ENCODE measurements around the gene SCAF4.

The SCAF4 gene

DNA sequence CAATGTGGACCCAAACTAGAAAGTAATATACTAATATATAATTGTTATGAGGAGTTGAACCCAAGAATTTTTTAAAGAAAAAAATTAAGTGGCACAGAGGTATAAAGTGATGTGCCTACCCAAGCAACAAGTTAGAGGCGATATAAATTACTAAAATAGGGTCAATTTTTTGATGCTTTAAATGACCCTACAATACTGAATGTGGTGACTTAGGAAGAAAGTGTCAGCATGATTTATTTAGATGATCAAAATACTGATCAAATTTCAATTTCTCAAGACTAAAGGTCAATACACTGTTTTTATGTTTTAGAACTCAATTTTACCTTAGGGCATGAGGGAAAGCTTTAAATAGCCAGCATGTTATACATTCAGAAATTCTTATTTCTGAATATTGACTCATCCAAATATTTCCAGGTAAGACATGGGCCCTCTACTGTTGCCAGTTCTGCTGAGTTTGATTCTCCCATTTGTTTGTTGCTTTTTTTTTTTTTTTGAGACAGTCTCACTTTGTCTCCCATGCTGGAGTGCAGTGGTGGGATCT, 20.1 kb downstream of the SCAF4 start:
- DNase-seq = no peak

DNA sequence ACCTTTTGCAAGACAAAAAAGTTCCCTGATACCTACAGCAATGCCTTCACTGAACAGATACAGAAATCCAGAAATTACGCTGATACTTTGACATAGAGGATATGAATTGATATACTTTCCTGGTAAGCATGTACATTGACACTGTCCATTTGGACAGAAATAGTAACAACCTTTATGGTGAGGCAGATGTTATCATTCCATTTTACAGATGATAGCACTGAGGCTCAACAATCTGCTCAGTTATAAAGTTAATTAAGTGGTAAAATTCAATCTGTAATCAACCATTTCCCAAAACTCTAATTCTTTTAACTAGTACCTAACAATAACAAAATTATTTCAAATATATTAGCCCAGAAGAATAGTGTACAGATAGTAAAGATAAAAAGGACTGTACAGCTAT, 20.6 kb downstream of the SCAF4 start:
- no peak for DNase-seq

DNA sequence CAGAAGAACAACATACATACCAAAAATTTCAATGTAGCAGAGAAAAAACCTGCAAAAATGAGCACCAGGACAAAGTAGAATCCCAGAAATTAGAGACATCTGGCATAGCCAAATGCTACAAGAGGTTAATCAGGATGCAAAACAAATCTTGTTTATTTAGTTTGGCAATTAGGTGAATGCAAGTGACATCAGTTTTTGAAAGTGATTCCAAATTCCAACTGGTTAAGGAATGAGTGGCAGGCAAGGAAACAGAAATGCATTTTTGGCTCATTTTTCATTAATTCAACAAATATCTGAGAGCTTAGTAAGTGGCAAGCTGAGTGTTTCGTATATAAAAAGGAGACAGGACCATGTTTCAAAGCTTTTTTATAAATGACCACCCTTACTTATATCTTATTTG, 21.3 kb downstream of the SCAF4 start:
- no peak for DNase-seq

DNA sequence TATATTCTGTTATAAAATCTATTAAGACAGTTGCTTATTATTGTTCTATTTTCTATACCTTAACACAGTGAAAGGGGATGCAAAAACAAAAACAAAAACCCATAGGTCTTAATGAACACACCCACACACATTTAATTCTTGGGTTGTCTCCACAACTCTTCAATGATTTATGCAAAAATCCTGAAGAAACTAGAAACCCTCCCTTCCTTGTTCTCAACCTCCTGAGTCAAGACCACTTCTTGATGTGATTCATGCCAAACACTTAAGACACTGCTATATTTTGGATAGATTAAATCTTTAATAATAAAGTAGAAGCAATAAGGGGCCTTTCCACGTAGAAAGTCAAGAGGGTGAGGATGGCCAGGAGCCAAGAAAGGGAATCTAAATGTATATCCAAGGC, 23.4 kb downstream of the SCAF4 start:
- no peak for DNase-seq

DNA sequence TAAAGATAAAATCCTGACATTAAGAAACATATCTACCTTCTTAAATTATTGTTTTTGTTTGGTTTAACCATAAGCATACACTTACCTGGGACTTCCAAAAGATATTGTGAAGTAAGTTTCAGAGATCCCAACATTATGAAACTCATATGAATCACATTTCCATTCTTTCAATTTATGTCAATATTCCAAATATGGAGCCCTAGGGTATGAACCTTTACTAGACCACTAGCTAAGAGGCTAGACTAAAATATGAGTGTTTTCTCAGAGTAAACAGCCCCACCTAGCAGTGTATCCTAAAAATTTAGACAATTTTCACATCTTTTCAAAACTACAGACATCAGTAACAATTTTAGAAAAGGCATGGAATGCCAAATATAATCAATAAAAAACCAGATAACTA, 24.4 kb downstream of the SCAF4 start:
- no peak for DNase-seq

DNA sequence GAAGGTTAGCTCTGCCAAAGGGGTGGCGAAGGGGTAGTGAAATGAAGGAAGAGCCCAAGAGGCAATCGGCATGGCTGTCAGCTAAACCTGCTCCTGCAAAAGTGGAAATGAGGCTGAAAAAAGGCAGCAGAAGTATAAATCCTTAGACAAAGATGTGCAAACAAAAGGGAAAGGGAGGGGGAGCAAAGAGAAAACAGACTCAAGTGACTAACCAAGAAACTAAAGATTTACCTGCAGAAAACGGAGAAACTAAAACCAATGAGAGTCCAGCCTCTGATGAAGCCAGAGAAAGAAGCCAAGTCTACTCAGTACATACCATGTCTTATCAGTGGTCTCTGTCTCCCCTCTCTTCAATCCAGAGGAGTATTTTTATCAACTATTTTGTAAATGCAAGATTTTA, 25.4 kb downstream of the SCAF4 start:
- no peak for DNase-seq

DNA sequence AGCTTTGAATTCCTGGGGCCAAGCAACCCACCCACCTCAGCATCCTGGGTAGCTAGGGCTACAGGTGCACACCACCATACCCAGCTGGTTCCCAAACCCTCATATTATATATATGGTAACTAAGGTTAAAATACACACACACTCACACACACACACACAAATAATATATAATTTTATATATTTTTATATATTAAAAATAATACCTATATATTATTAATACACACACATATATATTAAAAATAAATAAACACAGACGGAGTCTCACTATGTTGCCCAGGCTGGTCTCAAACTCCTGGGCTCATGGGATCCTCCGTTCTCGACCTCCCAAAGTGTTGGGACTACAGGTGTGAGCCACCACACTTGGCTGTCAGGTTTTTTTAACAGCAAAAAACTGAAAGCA, 31.9 kb downstream of the SCAF4 start:
- no peak for DNase-seq

DNA sequence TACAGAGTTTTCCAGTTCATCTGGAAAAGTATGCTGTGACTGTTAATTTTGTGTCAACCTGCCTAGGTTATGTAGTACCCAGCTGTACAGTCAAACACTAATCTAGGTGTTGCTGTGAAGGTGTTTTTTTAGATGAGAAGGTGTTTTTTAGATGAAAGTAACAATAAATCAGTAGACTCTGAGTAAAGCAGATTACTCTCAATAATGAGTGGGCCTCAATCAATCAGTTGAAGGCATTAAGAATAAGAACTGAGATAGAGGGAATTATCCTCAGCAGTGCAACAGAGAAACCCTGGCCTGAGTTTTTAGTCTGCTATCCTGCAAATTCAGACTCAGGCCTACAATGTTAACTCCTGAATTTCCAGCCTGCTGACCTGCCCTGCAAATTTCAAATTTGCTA, 33.5 kb downstream of the SCAF4 start:
- DNase-seq = no peak

DNA sequence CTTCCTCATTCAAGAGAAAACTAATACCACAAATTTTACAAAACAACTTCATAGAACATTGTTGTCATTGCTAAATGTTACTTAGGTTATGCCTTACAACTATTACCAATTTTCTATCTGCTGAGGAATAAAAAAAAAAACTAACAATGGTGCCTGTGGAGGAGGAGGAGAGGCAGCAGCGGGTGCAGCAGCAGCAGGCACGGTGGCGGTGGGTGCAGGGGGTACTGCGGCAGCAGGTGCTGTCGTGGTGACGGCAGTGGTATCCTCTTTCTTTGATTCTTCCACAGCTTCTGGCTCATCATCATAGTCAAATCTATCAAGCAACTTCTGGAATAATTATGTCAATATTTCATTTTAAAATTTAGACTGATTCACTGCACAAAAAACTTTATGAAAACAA, 35.5 kb downstream of the SCAF4 start:
- no peak for DNase-seq

DNA sequence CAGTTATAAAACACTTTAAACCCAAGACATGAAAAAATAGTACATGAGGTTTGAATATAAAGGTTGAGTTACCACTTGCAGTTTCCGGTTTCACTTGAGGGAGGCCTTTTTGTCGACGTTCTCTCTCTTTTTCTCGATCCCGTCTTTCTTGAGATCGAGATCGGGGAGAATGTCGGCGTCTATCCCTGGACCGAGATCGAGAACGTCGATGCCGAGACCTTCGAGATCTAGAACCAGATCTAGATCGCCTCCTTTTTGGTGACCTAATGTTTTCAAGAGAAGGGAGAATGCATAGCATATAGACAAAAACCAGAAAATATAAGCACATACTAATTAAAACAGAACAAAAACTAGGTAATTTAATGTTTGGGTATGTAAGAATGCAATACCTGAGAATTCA, 38.7 kb downstream of the SCAF4 start:
- no peak for DNase-seq

DNA sequence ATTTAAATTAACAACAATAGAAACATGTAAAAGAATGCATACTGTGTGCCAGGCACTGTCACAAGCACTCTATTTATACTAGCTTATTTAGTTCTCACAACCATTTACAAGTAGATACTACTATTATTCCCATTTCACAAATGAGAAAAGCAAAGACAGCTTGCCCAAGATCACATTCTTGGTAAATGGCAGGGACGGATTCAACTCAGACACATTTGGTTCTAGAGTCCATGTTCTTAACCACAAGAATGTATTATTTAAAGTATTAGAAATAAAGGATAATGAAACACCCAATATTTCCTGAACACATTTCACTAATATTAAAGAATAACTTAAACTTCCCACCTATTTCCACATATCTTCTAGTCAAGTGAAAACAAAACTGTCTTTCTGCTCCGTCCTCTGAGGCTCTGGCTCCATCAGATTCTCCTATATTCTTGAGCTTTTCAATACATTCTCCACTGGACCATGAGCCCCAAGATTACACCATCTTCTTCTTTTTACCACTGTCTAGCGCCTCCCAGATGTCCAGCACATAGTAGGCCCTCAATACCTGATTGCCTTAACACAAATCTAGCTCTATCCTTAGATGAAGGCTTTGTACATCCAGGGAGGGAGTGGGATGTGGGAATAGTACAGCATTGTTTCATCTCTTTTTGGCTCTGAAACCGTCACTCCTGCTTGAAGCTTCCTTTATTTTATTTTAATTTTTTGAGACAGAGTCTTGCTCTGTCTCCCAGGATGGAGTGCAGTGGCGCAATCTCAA, 43.1 kb downstream of the SCAF4 start:
- DNase-seq = no peak

DNA sequence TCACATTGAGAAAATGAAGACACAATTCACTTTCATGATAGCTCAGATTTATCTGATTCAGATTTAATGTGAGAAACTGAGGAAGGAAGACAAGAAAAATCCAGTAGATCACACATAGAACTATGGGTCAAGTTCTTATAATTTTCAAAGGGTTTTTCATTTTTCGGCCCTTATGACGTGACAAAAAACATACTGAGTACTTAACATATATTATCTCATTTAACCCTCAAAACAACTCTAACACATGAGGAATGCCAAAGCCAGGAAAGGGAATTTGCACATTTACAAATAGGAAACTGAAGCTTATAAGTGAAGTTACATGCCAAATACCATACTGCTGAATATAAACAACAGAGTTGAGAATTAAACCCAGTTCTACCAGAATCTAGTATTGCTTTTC, 44.8 kb downstream of the SCAF4 start:
- no peak for DNase-seq

DNA sequence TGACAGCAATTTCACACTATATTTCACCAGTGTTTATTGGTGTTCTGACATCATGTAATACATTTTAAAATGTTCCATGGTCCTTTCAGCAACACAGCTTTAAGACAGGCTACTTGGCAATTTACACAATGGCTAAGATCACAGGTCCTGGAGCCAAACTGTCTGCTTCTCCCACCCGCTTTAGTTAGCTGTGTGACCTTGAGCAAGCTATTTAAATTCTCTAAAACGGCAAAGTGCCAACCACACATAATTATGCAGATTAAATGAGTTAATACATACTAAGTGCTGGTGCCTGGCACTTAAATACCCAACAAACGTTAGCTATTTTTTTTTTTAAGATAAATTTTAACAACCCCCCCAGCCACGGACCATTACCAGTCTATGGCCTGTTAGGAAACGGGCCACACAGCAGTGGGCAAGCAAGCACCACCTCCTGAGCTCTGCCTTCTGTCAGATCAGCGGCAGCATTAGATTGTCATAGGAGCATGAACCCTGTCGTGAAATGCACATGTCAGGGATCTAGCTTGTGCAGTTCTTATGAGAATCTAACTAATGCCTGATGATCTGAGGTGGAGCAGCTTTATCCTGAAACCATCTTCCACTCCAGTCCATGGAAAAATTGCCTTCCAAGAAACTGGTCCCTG, 45.5 kb downstream of the SCAF4 start:
- no peak for DNase-seq

DNA sequence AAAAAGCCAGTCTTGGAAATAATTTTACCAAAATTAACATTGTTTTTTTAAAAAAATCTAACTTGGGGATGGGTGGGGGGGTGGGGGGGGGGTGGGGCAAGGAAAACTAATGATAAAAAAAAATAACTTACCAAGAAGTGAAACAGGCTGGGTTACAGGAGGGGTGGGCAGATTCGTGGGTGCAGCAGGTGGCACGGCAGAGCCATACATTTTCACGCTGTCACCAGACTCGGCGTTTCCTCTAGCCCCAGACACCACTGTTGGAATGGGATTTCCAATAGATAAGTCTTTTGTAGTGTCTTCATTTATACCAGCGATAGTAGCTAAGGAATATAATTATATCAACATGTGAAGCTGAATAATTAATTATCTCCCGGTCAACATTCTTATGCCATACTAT, 47.0 kb downstream of the SCAF4 start:
- no peak for DNase-seq

DNA sequence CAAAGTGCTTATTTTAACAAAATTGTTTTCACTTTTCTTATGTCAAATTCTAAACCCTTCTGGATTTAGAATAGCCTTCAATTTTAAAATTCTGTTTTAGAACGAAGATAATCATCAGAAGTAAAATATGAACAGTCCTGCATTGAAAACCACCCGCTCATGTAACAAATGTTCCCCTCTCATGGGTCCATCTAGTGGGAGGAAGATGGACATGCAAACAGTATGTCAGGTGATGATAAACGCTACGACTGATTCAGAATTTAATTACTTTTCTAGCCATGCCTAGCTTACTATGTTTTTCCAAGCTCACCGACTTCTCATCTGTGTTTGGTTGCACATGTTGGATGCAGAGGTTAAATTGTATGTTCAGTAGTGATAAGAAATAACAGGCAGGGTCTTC, 48.9 kb downstream of the SCAF4 start:
- DNase-seq = no peak

DNA sequence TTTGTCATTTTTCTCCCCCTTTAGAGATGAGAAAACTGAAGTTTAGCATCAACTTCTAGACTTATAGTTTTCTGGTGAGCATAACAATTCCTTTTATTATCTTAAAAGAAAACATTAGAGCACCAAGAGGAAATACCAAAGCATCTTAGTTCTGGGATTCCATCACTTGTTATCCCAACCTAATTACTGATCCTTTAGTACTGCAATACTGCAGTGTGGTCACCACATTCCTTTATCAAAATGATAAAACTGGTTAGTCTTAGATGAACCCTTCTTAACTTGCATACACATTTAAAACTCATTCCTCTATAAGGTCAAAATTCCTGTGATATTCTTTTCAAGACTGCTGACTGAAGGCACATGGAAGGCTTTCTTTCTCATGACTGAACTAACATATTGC, 49.3 kb downstream of the SCAF4 start:
- DNase-seq = no peak

DNA sequence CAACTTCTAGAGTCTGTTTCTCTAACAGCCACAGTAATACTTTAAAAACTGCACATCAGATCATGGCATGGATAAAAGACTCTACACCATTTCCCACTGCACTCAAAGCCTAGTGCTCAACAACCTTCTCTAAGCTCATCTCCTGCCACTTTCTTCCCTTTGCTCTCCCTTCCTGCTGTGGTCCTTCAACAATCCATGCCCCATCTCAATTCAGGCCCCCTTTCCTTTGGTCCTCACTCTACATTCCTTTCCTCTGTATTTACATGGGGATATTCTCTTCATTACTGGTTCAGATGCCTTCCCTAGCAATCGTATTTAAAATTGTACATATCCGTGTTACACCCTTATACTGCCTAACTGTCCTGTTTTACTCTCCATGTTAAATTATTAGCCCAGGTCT, 53.4 kb downstream of the SCAF4 start:
- DNase-seq = no peak

DNA sequence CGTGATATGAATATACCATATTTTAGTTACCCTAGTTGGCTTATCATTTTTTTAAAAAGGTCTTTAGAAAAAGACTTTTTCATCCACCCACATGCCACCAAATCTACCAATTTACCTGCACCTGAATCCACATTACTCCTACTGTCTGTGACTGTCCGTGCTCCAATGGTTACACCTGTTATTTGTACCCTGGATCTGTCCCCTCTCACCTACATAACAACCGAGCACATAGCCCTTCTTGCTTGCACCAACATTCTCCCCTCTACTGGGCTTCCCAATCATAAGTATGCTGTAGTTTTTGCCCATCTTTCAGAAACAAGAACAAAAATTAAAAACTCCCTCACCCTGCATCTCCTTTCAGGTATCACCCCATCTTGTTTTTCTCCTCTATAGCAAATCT, 54.9 kb downstream of the SCAF4 start:
- no peak for DNase-seq

DNA sequence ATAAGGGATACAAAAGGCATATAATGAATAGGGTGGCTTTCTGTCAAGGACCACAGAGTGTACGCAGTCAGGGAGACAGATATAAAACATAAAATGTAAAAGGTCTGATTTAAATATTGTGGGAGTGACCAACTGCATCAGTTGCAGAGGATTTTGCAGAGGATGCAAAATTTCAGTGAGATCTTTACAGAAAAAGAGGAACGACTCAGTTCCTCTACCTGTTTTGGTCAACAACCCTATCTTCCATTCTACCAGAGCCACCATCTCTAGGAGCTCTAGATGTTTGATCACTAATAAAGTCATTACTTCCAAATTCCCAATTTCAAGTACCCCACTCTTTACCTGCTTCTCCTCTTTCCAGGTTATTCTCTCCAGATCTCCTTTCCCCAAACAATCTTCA, 56.0 kb downstream of the SCAF4 start:
- DNase-seq = no peak

DNA sequence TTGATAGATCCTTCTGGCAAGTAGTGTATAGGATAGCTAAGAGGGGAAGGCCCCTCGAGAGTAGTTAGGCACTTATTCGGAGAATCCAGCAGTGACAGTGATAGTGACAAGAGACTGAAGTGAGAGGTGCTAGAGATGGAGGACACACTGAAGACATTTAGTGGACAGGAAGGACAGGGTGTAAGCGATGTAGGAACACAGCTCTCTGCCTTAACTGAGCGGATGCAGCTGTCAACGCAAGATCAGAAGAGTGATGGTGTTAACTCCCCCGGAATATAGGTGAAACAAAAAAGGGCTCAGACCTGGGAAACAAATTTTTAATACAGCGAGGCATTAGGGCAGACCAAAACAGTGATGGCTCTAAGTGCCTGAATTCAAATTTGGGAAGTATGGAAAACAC, 56.6 kb downstream of the SCAF4 start:
- no peak for DNase-seq

DNA sequence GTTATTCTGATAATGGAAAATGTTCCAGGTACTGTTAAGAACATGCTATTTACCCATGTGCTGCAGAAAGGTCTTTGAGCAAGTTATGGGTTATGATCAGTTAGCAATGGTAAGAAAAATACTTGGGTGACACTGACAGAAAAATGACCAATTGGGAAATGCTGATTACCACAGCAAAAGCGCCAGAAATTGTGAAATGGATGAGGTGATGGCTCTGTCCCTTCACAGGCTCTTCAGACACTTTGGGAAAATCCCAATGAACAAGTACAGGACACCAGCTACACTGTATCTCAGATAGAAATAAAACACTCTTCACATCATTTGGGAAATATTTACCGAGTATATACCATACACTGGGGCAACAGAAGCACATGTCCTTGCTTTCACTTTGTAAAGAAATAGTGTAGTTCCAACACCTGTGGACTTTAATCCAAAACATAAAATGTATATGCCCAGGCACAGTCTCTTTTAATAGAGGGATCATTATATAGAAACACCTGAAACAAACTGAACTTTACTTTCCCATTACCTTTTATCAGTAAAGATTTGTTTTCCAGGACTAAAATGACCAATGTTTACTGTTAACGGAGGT, 58.5 kb downstream of the SCAF4 start:
- DNase-seq = no peak

DNA sequence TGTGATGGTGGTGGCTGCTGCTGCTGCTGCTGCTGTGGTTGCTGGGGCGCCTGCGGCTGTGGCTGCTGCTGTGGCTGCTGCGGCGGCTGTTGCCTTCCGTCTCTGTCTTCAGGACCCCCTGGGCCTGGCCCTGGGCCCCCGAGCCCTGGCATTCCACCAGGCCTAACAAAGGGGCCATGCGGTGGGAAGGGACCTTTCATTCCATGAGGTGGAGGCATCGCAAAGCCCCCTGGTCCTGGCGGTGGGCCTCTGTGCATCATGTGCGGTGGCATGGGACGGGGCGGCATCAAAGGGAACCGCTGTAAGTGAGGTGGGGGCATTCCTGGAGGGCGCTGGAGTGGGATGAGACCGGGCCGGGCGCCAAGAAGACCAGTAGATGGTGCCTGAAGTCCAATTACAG, 60.0 kb downstream of the SCAF4 start:
- no peak for DNase-seq

DNA sequence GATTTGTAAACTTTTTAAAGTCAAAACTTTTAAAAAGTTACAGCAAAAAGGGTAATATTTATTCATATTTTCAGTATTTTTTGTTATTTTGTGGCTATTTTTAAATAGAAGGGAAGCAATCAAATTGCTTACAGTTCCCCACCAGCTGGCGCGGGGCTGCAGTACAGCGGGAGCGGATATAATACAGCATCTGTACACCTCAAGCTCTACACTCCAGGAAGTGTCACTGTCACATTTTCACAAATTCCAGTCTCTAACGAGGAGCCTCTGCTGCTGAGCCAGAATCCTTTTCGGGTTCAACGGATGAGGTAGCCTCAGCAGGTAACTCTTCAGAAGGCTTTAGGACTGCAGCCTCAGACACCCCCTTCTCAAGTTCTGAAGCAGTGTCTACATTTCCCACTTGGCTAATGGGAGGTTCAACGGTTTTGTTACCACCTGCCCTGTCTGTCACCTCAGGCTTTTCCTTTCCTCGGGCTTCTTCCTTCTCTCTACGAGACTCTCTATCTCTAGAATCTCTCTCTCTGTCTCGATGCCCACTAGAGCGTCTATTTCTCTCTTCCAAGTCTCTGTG, 60.7 kb downstream of the SCAF4 start:
- DNase-seq = no peak

DNA sequence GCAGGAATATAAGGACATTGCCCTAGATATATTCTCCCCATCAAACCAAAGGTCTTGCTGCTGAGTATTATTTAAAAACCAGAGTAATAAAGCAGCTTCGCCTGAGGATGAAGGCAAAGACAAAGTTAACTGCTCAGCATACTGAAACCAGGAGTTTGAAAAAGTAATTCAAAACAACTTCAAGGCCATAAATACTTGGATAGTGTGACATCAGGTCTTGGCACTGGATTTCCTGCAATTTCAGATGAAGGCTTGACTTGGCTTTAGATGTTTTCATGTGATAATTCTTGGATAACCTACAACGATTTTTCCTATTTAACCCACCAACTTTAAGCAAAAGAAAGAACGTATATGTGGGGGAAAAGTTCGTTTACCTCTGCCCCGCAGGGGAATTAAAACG, 61.8 kb downstream of the SCAF4 start:
- no peak for DNase-seq

Measured in NCI-H1417 treated with DMSO at 0.1 percent for 48 hours (cell line).